ENCODE results near the gene STK32C.
"Not testable (repeated sequence)": the region's sequence is repeated elsewhere in the genome, so short reads cannot be mapped to it uniquely, and the experiment has no call there.

Gene STK32C

GRCh38 chr10:132229834-132230556 lies 77.8 kb downstream of the STK32C start:
- peak in 2 of 5 experiments; percentile 17 to 66 for DNase-seq

- no peak for DNase-seq
Observed at GRCh38 chr10:132229096-132229495, 78.7 kb downstream of the STK32C start.

GRCh38 chr10:132228616-132229015 lies 79.1 kb downstream of the STK32C start:
- DNase-seq: no peak

- no peak for DNase-seq
Observed at GRCh38 chr10:132227851-132228390, 79.8 kb downstream of the STK32C start.

GRCh38 chr10:132226586-132227405 lies 81.0 kb downstream of the STK32C start:
- no peak for DNase-seq

GRCh38 chr10:132225849-132226205 lies 81.9 kb downstream of the STK32C start:
- no peak for DNase-seq

- no peak for DNase-seq
Observed at GRCh38 chr10:132225073-132225848, 82.5 kb downstream of the STK32C start.

- no peak for DNase-seq
Observed at GRCh38 chr10:132224343-132225072, 83.2 kb downstream of the STK32C start.

- DNase-seq: no peak
Observed at GRCh38 chr10:132223611-132224342, 84.0 kb downstream of the STK32C start.

GRCh38 chr10:132223156-132223590 lies 84.6 kb downstream of the STK32C start:
- peak; percentile 24 to 72 (median 41) for DNase-seq

- no peak for DNase-seq
Observed at GRCh38 chr10:132222726-132223125, 85.0 kb downstream of the STK32C start.

- DNase-seq: not testable (repeated sequence)
Observed at GRCh38 chr10:132220996-132221395, 86.8 kb downstream of the STK32C start.

GRCh38 chr10:132220061-132220460 lies 87.7 kb downstream of the STK32C start:
- no peak for DNase-seq

GRCh38 chr10:132219486-132219885 lies 88.3 kb downstream of the STK32C start:
- no peak for DNase-seq

GRCh38 chr10:132216441-132216840 lies 91.3 kb downstream of the STK32C start:
- not testable (repeated sequence) for DNase-seq

- DNase-seq: no peak
Observed at GRCh38 chr10:132213917-132214316, 93.8 kb downstream of the STK32C start.

GRCh38 chr10:132212816-132213215 lies 94.9 kb downstream of the STK32C start:
- no peak for DNase-seq

GRCh38 chr10:132211246-132211645 lies 96.5 kb downstream of the STK32C start:
- no peak for DNase-seq

GRCh38 chr10:132210766-132211165 lies 97.0 kb downstream of the STK32C start:
- DNase-seq: no peak

GRCh38 chr10:132209978-132210530 lies 97.7 kb downstream of the STK32C start:
- no peak for DNase-seq

GRCh38 chr10:132209130-132209529 lies 98.6 kb downstream of the STK32C start:
- no peak for DNase-seq
